TTC549 (cell line): ENCODE results near the gene PLCB1.

ENCODE experiments used
- FAIRE-seq: peaks from 2 replicates; lab custom pipeline; 2012; peaks lifted over from hg19 to GRCh38; lab: Jason Lieb, UNC

Gene PLCB1

DNA sequence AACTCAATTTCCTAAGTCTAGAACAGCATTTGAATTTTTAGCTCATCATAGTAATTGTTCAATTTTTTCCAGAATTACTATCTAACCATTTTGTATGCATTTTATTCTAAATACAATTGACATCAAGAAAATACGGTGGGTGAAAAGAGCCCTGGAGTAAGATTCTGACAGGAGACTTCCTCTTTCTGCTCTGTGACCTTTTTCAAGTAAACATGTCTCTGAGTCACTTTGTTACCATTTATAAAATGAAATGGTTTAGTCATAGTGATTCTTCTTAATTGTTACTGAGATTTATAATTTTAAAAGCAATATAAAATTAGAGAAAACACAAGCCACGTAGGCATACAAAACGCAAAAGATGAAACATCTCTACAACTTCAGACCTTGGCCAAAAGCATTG is 80.2 kb downstream of the PLCB1 start:
- FAIRE-seq = no peak

DNA sequence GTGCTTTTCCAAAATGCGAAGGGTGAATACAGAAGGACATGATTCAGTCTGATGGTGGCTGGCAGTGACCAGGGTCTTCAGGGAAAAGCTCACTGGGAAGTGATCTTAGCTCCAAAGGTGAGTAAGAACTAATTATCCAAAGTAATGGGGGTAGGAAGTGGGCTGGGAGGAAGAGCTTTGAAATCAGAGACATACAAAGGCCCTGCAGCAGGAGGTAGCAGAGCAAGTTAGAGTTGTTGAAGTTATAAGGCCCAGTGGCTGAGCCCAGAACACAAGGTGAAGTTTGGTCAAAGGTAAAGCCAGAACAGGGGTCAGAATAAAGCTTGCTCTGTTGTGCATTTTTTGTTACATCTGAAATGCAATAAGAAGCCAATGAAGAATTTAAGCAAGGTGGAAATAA is 81.2 kb downstream of the PLCB1 start:
- FAIRE-seq = no peak

GRCh38 chr20:8213831-8214587 is 81.9 kb downstream of the PLCB1 start:
- FAIRE-seq = no peak

DNA sequence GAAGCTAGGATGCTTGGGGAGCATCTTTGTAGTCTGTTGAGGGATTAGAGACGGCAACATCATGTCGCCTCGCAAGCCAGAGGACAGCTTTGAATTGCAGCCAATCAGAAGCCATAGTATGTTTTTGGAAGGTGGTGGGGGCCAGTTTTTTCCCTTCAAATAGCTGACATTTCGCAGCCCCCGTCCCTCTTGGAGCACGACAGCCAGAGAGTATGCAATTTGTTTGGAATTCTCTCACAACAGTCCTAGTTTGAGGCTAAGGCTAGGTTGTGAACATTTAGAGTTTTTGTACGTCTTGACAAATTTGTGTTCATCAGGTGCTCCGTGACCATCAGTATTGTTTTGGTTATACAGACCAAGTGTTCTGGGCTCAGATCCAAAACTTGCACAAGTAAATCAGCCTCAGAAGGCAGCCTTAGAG is 83.3 kb downstream of the PLCB1 start:
- no peak for FAIRE-seq

GRCh38 chr20:8216375-8217200 is 84.5 kb downstream of the PLCB1 start:
- no peak for FAIRE-seq

DNA sequence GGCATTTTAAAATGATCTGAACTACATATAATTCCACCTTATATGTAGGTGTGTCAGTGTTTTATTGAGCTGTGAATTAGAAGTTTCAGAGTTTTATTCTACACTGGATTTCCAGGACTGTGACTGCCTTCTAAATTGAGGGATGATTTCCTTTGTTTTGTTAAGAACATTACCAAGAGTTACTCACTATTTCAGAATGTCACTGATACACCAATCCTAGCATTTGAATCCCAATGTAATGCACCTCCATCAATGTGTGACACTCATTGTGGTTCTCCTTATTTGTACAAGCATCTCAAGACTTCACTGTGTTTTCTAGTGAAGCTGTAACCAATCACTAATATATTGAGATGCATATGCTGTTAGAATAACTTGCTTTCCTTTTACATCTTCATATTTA is 86.8 kb downstream of the PLCB1 start:
- FAIRE-seq = no peak

- FAIRE-seq = no peak
Observed at GRCh38 chr20:8219403-8219802, 87.3 kb downstream of the PLCB1 start.

DNA sequence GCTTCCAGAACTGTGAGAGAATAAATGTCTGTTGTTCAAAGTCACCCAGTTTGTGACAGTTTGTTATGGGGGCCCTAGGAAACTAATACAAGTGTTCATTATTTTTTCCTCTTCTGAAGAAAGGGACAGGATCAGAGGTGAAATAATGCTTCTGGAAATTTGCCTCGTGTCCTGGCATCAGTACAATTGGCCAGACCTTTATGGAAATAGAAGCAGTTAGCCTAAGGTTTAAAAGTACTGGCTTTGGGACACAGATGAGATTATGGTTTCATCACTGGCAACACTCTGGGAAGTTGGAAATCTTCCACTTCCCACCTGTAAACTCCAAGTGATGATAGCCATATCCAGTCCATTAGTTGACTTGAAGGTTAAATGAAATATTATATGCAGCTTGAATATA is 88.7 kb downstream of the PLCB1 start:
- FAIRE-seq = no peak

- no peak for FAIRE-seq
Observed at GRCh38 chr20:8221887-8222419, 89.9 kb downstream of the PLCB1 start.

DNA sequence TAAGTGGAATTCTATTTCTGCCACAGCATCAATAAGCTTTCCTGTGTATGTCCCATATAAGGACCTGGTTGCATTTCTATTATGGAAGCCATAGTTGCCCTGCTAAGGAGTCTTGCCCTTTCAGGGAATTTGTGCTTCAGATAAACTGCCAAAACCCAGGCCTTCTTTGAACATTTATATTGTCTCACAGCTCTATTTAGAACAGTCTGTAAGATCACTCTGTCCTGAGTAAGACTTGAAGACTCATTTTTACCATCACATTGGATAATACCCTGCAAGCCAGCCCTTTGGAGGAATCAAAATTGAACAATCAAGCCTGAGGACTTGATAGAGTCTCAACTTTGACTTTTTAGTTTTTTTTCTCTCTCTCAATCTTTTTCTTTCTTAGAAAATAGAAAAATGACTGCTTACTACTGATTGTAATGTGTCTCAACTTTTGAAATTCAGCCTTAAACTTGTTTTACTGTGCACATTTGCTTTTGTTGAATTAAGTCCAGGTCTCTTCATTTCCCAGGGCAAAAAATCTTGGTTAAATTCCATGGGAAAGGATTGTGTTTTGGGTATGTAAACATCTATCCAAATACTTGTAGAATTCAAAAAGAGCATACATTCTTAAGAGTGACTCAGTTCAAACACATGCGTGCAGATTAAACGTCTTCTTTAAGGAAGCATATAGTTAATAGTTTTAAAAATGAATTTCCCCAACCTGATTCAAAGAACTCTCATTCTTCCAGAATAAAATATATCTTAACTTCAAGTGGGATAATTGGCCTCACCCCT is 91.2 kb downstream of the PLCB1 start:
- FAIRE-seq = no peak

DNA sequence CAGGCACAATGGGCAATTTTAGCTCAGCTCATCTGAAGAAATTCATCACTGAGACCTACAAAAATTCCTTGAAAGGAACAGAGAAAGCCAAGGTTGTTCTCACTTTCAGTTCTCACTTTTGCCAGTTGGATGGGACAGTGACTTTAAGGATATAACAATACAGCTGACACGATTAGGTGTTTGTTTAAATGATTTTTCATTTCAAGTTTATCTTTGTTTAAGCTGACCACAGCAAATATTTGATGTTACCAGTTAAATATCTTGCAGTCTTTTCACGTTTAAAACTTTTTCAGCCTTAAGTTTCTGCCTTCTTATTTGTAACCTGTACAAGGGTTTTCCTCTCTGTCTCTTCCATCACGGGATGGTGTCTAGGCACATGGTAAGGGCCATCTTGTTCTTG is 93.6 kb downstream of the PLCB1 start:
- no peak for FAIRE-seq

- FAIRE-seq = no peak
Observed at GRCh38 chr20:8226106-8226505, 94.0 kb downstream of the PLCB1 start.

DNA sequence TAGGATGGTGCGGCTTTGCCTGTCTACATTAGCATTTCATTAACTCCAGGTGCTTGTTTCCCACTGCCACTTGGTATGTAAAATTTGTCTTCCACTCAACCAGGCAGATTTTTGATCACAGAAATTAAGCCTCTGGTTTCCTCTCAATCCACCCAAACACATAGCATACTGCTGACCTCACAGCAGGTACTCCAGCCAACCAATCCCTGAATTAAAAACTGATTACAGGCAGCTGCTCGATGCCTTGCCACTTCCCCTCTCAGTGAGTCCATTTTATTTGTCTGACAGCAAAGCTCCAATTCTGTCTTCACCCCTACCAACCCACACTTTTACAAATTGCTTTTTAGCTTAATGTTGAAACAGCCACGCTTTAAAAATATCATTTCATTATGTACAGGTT is 95.2 kb downstream of the PLCB1 start:
- no peak for FAIRE-seq

DNA sequence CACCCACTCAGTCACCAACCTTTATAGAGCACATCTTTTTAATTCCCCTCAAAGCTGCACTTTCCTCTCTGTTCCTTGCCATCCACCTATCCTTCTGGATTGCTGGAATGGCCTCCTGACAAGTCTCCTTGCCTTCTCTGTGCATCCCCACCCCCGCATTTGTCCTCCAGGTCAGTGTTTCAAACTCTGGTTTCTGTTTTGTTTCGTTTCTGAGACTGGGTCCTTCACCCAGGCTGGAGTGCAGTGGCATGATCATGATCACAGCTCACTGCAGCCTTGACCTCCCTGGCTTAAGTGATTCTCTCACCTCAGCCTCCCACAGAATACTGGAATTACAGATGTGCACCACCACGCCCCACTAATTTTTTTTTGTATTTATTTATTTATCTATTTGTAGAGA is 96.2 kb downstream of the PLCB1 start:
- FAIRE-seq = no peak

DNA sequence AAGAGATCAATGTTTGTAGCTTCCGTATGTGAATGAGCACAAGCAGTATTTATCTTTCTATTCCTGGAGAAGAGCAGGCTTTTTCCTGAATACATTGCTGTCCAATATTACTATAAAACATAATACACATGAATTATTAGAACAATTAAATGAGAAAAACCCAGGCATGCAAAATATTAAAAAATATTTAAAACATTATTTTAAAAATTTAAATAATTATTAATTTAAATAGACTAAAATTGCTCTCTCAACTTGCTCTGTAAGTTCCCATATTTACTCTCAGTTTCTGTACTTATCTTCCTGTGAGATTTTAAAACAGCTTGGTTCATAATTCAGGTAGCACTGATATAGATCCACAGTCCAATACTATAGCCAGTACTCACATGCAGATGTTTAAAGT is 97.0 kb downstream of the PLCB1 start:
- no peak for FAIRE-seq

DNA sequence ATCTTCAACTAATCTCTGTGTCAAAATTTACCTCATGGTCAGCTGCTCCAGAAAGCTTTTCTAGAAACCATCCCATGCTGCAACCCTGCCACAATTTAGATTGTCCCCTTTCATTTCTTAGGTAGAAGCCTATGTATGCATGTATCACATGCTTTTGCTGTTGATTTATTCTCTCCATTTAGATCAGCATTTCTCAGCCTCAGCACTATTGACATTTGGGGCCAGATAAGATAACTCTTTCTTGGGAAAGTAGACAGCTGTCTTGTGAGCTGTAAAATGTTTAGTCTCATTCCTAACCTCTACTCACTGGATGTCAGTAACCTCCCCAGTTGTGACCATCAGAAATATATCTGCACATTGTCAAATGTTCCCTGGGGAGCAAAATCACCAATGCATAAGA is 99.0 kb downstream of the PLCB1 start:
- no peak for FAIRE-seq

DNA sequence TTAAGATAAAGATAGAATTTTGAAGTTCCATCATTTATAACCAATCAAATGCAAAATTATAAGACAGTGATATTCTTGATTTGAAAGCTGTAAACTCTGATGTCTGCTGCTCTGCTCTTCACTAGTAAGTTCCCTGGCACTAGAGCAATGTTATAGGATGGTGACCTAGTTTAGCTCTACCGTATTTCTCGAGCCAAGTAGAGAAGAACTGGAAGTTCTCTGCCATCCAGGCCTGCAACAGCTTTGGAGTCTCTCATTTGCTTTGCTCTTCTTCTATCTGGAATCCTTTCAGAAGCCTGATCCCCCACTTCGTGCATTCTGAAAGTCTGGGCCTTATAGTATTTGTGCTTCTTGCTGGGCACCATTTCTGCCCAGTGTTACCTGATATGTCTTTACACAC is 100.3 kb downstream of the PLCB1 start:
- no peak for FAIRE-seq

DNA sequence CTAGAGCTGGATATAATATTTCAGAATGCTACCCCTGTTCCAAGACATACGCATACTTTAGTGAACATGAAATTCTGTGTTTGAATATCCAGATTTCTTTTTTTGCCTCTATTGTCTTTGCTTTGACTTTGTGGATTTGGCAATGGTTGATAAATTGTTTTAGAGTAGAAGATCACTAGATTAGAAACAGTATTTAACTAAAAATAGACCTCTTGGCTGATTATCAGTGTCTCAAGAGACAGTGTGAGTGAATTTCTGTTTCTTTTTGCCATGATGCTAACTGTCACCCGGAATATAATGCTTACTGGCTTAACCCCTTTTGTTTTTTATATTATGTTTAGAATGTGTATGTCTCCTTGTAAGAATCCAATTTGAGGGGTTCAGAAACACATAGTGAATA is 102.5 kb downstream of the PLCB1 start:
- FAIRE-seq = no peak

DNA sequence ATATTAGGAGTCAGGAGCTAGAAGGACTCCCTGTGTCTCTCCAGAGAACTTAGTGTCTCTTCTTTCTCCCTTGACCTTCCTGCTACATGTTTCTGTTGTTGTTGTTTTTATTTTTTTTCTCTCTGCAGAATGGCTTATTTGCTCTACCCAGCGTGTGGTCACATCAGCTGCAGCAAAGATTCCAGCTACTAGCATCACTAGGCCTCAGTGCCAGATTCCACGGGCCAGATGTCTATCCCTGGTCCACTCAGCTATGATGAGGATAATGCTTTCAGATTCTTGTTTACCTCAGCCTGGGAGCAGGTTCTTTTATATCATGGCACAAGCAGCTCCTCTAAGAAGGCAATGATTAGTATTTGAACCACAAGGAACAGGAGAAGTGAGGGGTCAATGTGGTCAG is 110.0 kb downstream of the PLCB1 start:
- FAIRE-seq = no peak

DNA sequence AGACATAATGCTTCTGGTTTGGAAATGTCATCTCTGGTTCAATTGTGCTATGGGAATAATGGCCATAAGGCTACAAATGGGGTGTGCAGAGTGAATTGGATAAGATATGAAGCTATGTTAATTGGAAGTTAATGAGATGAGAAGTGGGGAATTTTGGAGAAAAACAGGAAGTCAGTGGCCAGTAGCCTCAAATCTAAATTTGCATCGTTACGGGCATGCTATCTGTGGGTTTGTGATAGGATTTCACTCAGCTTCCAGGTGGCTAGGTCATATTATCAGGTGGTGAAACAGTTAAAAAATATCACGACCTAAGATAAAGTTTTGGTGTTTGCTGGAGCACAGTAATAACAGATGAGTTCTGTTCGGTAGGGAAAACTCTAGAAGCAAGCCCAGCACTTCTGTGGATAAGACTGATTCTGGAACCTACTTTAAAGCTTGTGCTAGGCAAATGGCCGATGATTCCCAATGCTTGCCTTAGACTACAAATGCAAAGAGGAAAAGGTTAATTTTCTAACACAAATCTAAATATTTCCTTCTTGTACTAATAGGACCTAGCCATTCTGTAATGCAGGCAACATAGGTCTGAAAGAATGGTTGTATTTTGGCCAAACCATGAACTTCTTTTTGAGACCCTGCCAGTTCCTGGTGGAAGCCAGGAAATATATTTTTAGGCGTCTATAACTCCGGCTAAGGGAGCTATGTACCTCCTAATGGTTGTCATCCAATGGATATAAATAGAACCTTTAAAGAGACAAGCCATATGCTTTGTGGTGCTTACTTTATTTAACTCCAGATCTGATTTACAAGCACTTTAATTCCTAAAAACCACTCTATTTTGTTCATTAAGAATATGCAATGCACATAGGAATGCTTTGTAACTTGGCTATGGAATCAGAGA is 111.0 kb downstream of the PLCB1 start:
- no peak for FAIRE-seq

GRCh38 chr20:8244637-8245036 is 112.6 kb downstream of the PLCB1 start:
- no peak for FAIRE-seq

DNA sequence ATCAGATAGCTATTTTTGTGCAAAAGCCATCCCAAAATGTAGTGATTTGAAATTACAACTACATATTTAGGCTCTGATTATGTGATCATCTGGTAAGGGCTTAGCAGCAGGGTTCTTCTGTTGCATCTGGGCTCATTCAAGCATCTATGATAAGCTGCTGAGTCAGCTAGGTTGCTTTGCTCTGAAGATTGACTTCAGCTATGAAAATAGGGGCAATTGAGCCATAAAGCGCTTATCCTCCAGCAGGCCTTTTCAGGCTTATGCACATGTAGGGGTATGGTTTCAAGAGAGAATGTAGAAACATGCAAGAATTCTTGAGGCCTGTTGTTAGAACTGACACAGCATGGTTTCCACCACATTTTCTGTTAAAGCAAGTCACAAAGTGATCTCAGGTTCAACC is 114.1 kb downstream of the PLCB1 start:
- no peak for FAIRE-seq
